Measurements from ENCODE around the gene SEC23B.
"Not testable (repeated sequence)": the region's sequence is repeated elsewhere in the genome, so short reads cannot be mapped to it uniquely, and the experiment has no call there.

The SEC23B gene

GRCh38 chr20:18506744-18507143 lies 996 bp upstream of the SEC23B start:
- TF ChIP-seq CTCF (IDR thresholded peaks at IDR 0.05; ENCODE audit: insufficient read depth, low read depth, low read length, missing control alignments), result no peak
- DNase-seq (ENCODE audit: low read depth), result peak; percentile 29
- H3K4me3 ChIP-seq (ENCODE audit: low read length), result peak overlapping the region; percentile 66

GRCh38 chr20:18511571-18511970 lies 3.8 kb downstream of the SEC23B start:
- no peak for TF ChIP-seq CTCF (IDR thresholded peaks at IDR 0.05; ENCODE audit: insufficient read depth, low read depth, low read length, missing control alignments)
- DNase-seq (ENCODE audit: low read depth), result no peak
- H3K4me3 ChIP-seq (ENCODE audit: low read length), result no peak overlapping the region

GRCh38 chr20:18513208-18513607 lies 5.5 kb downstream of the SEC23B start:
- no peak for DNase-seq (ENCODE audit: low read depth)
- TF ChIP-seq CTCF (IDR thresholded peaks at IDR 0.05; ENCODE audit: insufficient read depth, low read depth, low read length, missing control alignments), result no peak
- H3K4me3 ChIP-seq (ENCODE audit: low read length), result no peak overlapping the region

- no peak for TF ChIP-seq CTCF (IDR thresholded peaks at IDR 0.05; ENCODE audit: insufficient read depth, low read depth, low read length, missing control alignments)
- H3K4me3 ChIP-seq (ENCODE audit: low read length), result no peak overlapping the region
- DNase-seq (ENCODE audit: low read depth), result no peak
Observed at GRCh38 chr20:18514127-18514526, 6.4 kb downstream of the SEC23B start.

- no peak for DNase-seq (ENCODE audit: low read depth)
- no peak for TF ChIP-seq CTCF (IDR thresholded peaks at IDR 0.05; ENCODE audit: insufficient read depth, low read depth, low read length, missing control alignments)
- H3K4me3 ChIP-seq (ENCODE audit: low read length), result no peak overlapping the region
Observed at GRCh38 chr20:18515973-18516372, 8.2 kb downstream of the SEC23B start.

GRCh38 chr20:18522066-18522465 lies 14.3 kb downstream of the SEC23B start:
- DNase-seq (ENCODE audit: low read depth); H3K4me3 ChIP-seq (ENCODE audit: low read length): not testable (repeated sequence)

GRCh38 chr20:18523066-18523465 lies 15.3 kb downstream of the SEC23B start:
- no peak overlapping the region for H3K4me3 ChIP-seq (ENCODE audit: low read length)
- no peak for TF ChIP-seq CTCF (IDR thresholded peaks at IDR 0.05; ENCODE audit: insufficient read depth, low read depth, low read length, missing control alignments)
- no peak for DNase-seq (ENCODE audit: low read depth)

- no peak overlapping the region for H3K4me3 ChIP-seq (ENCODE audit: low read length)
- TF ChIP-seq CTCF (IDR thresholded peaks at IDR 0.05; ENCODE audit: insufficient read depth, low read depth, low read length, missing control alignments), result no peak
- peak; percentile 81 for DNase-seq (ENCODE audit: low read depth)
Observed at GRCh38 chr20:18524646-18525045, 16.9 kb downstream of the SEC23B start.

GRCh38 chr20:18526761-18527160 lies 19.0 kb downstream of the SEC23B start:
- not testable (repeated sequence) for DNase-seq (ENCODE audit: low read depth)

More at GRCh38 chr20:18526761-18527160, 19.0 kb downstream of the SEC23B start:
- H3K4me3 ChIP-seq (ENCODE audit: low read length), result not testable (repeated sequence)
